ENCODE results near the gene HOXD9.

The HOXD9 gene

GRCh38 chr2:176140513-176141317, 18.2 kb downstream of the HOXD9 start:
- DNase-seq, result peak in 1 of 2 donors; percentile 49

GRCh38 chr2:176142281-176142680, 19.8 kb downstream of the HOXD9 start:
- DNase-seq, result no peak

- DNase-seq, result no peak
These were observed 22.8 kb downstream of the HOXD9 start for GRCh38 chr2:176145085-176145969.

GRCh38 chr2:176146101-176146500, 23.6 kb downstream of the HOXD9 start:
- no peak for DNase-seq

GRCh38 chr2:176146645-176147044, 24.1 kb downstream of the HOXD9 start:
- no peak for DNase-seq

- no peak for DNase-seq
These were observed 24.8 kb downstream of the HOXD9 start for GRCh38 chr2:176147210-176147799.

GRCh38 chr2:176147800-176148496, 25.4 kb downstream of the HOXD9 start:
- DNase-seq, result no peak

GRCh38 chr2:176148751-176149421, 26.4 kb downstream of the HOXD9 start:
- no peak for DNase-seq

- no peak for DNase-seq
These were observed 27.0 kb downstream of the HOXD9 start for GRCh38 chr2:176149481-176149938.

- no peak for DNase-seq
These were observed 27.5 kb downstream of the HOXD9 start for GRCh38 chr2:176149939-176150583.

- DNase-seq, result no peak
These were observed 28.3 kb downstream of the HOXD9 start for GRCh38 chr2:176150584-176151441.

GRCh38 chr2:176151442-176152287, 29.1 kb downstream of the HOXD9 start, which contains the start of gene HOXD4:
Gene HOXD4 (plus strand): TSS chr2:176151550. CDS start chr2:176151634, 84 bp downstream.
- DNase-seq, result no peak

GRCh38 chr2:176152350-176153181, 30.0 kb downstream of the HOXD9 start:
- no peak for DNase-seq

GRCh38 chr2:176154576-176155252, 32.2 kb downstream of the HOXD9 start:
- DNase-seq, result no peak

GRCh38 chr2:176155356-176156044, 33.0 kb downstream of the HOXD9 start:
- DNase-seq, result no peak

GRCh38 chr2:176156301-176156806, 33.8 kb downstream of the HOXD9 start:
- no peak for DNase-seq

Data from inflammatory macrophage treated with lipopolysaccharide for 1 hour (primary cell).